Mucosa of stomach (tissue), 1 donor: Measurements from ENCODE around the gene RGS16.

Source experiments
- H3K27me3 ChIP-seq: one replicate; pipeline ENCODE4 v1.7.0; 2013; ENCODE audit warnings: mild to moderate bottlenecking, low read length; ENCODE audit not compliant: control insufficient read depth, insufficient read depth
- H3K36me3 ChIP-seq: one replicate; pipeline ENCODE4 v1.7.0; 2013; ENCODE audit warnings: low read length; ENCODE audit not compliant: control insufficient read depth, insufficient read depth
- H3K4me1 ChIP-seq: one replicate; pipeline ENCODE4 v1.7.0; 2013; ENCODE audit warnings: mild to moderate bottlenecking, low read length; ENCODE audit not compliant: control insufficient read depth, insufficient read depth
- H3K4me3 ChIP-seq: one replicate; pipeline ENCODE4 v1.7.0; 2013; ENCODE audit warnings: low read length
- H3K9ac ChIP-seq: one replicate; pipeline ENCODE4 v1.7.0; 2013; ENCODE audit warnings: mild to moderate bottlenecking, low read length, moderate library complexity
- H3K9me3 ChIP-seq: one replicate; pipeline ENCODE4 v1.7.0; 2013; ENCODE audit warnings: mild to moderate bottlenecking, low read length, moderate library complexity; ENCODE audit not compliant: control insufficient read depth
- donor health status: Pancreatic carcinoma.

The RGS16 gene

GRCh38 chr1:182587093-182587492, 17.1 kb downstream of the RGS16 start:
- no peaks in the 10 kb centered on the region for H3K4me1 ChIP-seq
- H3K36me3 ChIP-seq: no peaks in the 10 kb centered on the region
- no peaks in the 10 kb centered on the region for H3K27me3 ChIP-seq
- H3K9me3 ChIP-seq: no peaks in the 10 kb centered on the region
- no peak overlapping the region for H3K4me3 ChIP-seq
- H3K9ac ChIP-seq: no peak overlapping the region

GRCh38 chr1:182586380-182586779, 17.8 kb downstream of the RGS16 start:
- Histone ChIP-seq H3K4me3 (no peak overlapping the region), H3K27me3 (no peaks in the 10 kb centered on the region), H3K9ac (no peak overlapping the region), H3K4me1 (no peaks in the 10 kb centered on the region), H3K36me3 (no peaks in the 10 kb centered on the region), H3K9me3 (no peaks in the 10 kb centered on the region)

GRCh38 chr1:182584746-182585145, 19.4 kb downstream of the RGS16 start:
- Histone ChIP-seq H3K4me1 (no peaks in the 10 kb centered on the region), H3K9me3 (no peaks in the 10 kb centered on the region), H3K9ac (no peak overlapping the region), H3K36me3 (no peaks in the 10 kb centered on the region), H3K27me3 (no peaks in the 10 kb centered on the region), H3K4me3 (no peak overlapping the region)

GRCh38 chr1:182580736-182581135, 23.5 kb downstream of the RGS16 start:
- no peak overlapping the region for H3K9ac ChIP-seq
- H3K4me1 ChIP-seq: peaks cover 1% of the 10 kb centered on the region
- no peaks in the 10 kb centered on the region for H3K36me3 ChIP-seq

GRCh38 chr1:182575540-182576149, 28.5 kb downstream of the RGS16 start:
- Histone ChIP-seq H3K9me3 (no peaks in the 10 kb centered on the region), H3K4me1 (peaks cover 4% of the 10 kb centered on the region), H3K9ac (no peak overlapping the region), H3K4me3 (no peak overlapping the region), H3K27me3 (no peaks in the 10 kb centered on the region), H3K36me3 (no peaks in the 10 kb centered on the region)

More at GRCh38 chr1:182580736-182581135, 23.5 kb downstream of the RGS16 start:
- H3K4me3 ChIP-seq: no peak overlapping the region
- H3K27me3 ChIP-seq: no peaks in the 10 kb centered on the region
- H3K9me3 ChIP-seq: no peaks in the 10 kb centered on the region

- H3K9me3 ChIP-seq: no peaks in the 10 kb centered on the region
- H3K36me3 ChIP-seq: no peaks in the 10 kb centered on the region
Measured at GRCh38 chr1:182574156-182574555, 30.0 kb downstream of the RGS16 start.

GRCh38 chr1:182570611-182570970, 33.6 kb downstream of the RGS16 start:
- H3K4me1 ChIP-seq: peaks cover under 1% of the 10 kb centered on the region
- H3K9ac ChIP-seq: no peak overlapping the region
- H3K4me3 ChIP-seq: no peak overlapping the region
- H3K9me3 ChIP-seq: no peaks in the 10 kb centered on the region
- no peaks in the 10 kb centered on the region for H3K27me3 ChIP-seq
- H3K36me3 ChIP-seq: no peaks in the 10 kb centered on the region

More at GRCh38 chr1:182574156-182574555, 30.0 kb downstream of the RGS16 start:
- Histone ChIP-seq H3K27me3 (no peaks in the 10 kb centered on the region), H3K4me3 (no peak overlapping the region), H3K4me1 (peaks cover 4% of the 10 kb centered on the region), H3K9ac (no peak overlapping the region)

GRCh38 chr1:182569939-182570610, 34.1 kb downstream of the RGS16 start:
- Histone ChIP-seq H3K9ac (no peak overlapping the region), H3K9me3 (no peaks in the 10 kb centered on the region), H3K27me3 (no peaks in the 10 kb centered on the region)

GRCh38 chr1:182568647-182569284, 35.4 kb downstream of the RGS16 start:
- H3K4me3 ChIP-seq: no peak overlapping the region
- H3K9me3 ChIP-seq: no peaks in the 10 kb centered on the region
- no peaks in the 10 kb centered on the region for H3K4me1 ChIP-seq
- H3K9ac ChIP-seq: no peak overlapping the region
- H3K27me3 ChIP-seq: no peaks in the 10 kb centered on the region
- no peaks in the 10 kb centered on the region for H3K36me3 ChIP-seq

More at GRCh38 chr1:182569939-182570610, 34.1 kb downstream of the RGS16 start:
- Histone ChIP-seq H3K4me1 (no peaks in the 10 kb centered on the region), H3K4me3 (no peak overlapping the region), H3K36me3 (no peaks in the 10 kb centered on the region)

GRCh38 chr1:182567629-182568028, 36.6 kb downstream of the RGS16 start:
- no peaks in the 10 kb centered on the region for H3K27me3 ChIP-seq
- H3K9ac ChIP-seq: no peak overlapping the region
- H3K36me3 ChIP-seq: no peaks in the 10 kb centered on the region
- no peak overlapping the region for H3K4me3 ChIP-seq
- H3K9me3 ChIP-seq: no peaks in the 10 kb centered on the region
- no peaks in the 10 kb centered on the region for H3K4me1 ChIP-seq

GRCh38 chr1:182565537-182565936, 38.7 kb downstream of the RGS16 start:
- Histone ChIP-seq H3K9ac (no peak overlapping the region), H3K27me3 (no peaks in the 10 kb centered on the region), H3K4me1 (no peaks in the 10 kb centered on the region), H3K36me3 (no peaks in the 10 kb centered on the region), H3K4me3 (no peak overlapping the region), H3K9me3 (no peaks in the 10 kb centered on the region)

GRCh38 chr1:182564406-182565004, 39.7 kb downstream of the RGS16 start:
- Histone ChIP-seq H3K4me3 (no peak overlapping the region), H3K36me3 (no peaks in the 10 kb centered on the region), H3K4me1 (no peaks in the 10 kb centered on the region), H3K9me3 (no peaks in the 10 kb centered on the region), H3K9ac (no peak overlapping the region), H3K27me3 (no peaks in the 10 kb centered on the region)
